ENCODE data around the gene CHORDC1. TPM values are rescaled to one million over a fixed set of nuclear protein-coding genes. Genes with fewer than 3 reads are reported as not detected.

Gene CHORDC1
- total RNA-seq, 1 donor = 43.2 TPM

DNA sequence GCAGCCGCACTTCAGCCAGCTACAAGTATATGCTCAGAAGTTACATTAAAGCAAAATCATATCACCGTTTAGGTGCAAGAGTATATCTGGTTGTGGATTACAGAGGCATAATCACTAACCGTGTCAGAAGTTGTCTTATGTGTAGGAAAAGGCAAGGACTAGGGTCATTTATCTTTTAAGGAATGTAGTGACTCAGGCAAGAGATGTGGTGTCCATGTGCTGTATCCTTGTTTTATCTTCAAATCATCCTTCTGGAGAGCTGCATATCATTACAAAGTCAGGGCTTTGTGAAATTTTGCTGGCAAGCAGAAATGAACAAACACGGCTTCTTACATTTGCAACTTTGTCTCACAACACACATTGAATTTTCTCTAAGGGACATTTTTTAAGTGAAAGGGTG is 12.7 kb upstream of the CHORDC1 start:
- no peak overlapping the region for H3K4me3 ChIP-seq (ENCODE audit: low read depth, low read length)
- peak; percentile 52 for DNase-seq (ENCODE audit: low read depth)
- TF ChIP-seq, protein P1, sequence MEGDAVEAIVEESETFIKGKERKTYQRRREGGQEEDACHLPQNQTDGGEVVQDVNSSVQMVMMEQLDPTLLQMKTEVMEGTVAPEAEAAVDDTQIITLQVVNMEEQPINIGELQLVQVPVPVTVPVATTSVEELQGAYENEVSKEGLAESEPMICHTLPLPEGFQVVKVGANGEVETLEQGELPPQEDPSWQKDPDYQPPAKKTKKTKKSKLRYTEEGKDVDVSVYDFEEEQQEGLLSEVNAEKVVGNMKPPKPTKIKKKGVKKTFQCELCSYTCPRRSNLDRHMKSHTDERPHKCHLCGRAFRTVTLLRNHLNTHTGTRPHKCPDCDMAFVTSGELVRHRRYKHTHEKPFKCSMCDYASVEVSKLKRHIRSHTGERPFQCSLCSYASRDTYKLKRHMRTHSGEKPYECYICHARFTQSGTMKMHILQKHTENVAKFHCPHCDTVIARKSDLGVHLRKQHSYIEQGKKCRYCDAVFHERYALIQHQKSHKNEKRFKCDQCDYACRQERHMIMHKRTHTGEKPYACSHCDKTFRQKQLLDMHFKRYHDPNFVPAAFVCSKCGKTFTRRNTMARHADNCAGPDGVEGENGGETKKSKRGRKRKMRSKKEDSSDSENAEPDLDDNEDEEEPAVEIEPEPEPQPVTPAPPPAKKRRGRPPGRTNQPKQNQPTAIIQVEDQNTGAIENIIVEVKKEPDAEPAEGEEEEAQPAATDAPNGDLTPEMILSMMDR (IDR thresholded peaks at IDR 0.05; ENCODE audit: insufficient read depth, low read depth, low read length) = no peak

DNA sequence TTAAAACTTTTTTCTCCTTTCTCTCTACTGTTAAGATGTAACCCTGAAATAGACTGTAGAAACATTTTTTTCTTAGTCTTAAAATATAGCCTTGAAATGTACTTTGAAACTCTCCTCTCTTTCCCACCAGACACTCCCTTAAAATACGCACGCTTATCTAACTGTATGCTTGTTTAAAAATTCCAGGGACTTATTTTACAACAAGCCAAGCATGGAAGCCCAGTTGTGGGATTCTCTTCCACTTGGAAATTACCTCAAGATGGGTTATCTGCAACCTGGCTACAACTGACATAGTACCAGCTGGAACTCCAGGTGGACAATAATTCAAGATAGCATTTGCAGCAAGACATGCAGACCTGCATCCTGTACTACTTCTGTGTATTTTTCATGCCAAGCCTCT is 12.1 kb upstream of the CHORDC1 start:
- TF ChIP-seq, protein P1 (IDR thresholded peaks at IDR 0.05; ENCODE audit: insufficient read depth, low read depth, low read length) = no peak

DNA sequence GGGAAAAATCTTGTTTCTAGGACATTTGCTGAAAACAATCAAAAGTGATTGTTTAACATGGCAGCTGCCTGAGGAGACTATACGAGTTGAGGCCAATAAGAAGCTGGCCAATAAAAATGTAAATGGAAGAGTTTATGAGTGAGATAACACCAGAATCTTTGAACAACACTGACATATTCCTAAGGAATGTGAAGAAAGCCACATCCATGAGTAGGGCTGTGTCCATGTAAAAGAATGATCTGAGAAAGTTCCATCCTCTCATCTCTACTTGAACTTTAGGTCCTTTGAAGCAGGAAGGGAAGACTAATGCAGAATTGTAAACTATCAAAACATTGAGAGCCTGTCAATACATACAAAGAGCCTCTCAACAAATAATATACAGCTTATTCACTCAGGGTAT is 6.9 kb upstream of the CHORDC1 start:
- TF ChIP-seq, protein P1 (IDR thresholded peaks at IDR 0.05; ENCODE audit: insufficient read depth, low read depth, low read length) = no peak
- DNase-seq (ENCODE audit: low read depth) = peak; percentile 57
- no peak overlapping the region for H3K4me3 ChIP-seq (ENCODE audit: low read depth, low read length)

More for the DNA sequence above, 12.1 kb upstream of the CHORDC1 start:
- DNase-seq (ENCODE audit: low read depth) = peak; percentile 70
- no peak overlapping the region for H3K4me3 ChIP-seq (ENCODE audit: low read depth, low read length)

DNA sequence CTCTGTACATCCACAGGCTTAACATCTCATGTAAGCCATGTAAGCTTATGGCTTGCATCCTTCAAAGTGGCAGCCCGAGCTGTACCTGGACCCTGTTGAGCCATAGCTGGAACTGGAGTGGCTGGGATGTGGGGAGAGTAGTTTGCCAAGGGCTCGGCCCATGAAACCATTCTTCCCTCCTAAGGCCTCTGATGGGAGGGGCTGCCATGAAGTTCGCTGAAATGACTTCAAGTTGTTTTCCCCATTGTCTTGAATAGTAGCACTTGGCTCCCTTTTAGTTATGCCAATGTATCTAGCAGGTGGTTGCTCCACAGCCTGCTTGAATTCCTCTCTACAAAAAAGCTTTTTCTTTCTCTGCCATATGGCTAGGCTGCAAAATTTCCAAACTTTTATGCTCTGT is 5.2 kb upstream of the CHORDC1 start:
- DNase-seq (ENCODE audit: low read depth) = no peak
- TF ChIP-seq, protein P1 (IDR thresholded peaks at IDR 0.05; ENCODE audit: insufficient read depth, low read depth, low read length) = no peak
- H3K4me3 ChIP-seq (ENCODE audit: low read depth, low read length) = no peak overlapping the region

DNA sequence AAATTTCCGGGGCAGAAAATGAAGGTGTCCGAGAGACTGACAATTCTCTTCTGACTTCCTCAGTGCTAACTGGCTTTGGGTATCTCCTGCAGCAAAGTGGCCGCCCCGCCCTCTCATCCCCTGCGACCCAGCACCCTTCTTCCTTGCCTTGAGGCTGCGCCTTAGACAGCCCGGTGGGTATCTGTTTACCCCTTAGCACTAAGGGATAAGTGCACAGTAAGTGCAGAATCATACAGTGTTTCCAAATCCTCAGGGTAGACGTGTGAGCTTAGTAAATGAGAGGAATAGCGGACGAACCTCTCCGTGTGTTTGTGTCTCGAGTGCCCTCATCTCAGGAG is 368 bp upstream of the CHORDC1 start:
- DNase-seq (ENCODE audit: low read depth) = no peak
- TF ChIP-seq, protein P1 (IDR thresholded peaks at IDR 0.05; ENCODE audit: insufficient read depth, low read depth, low read length) = no peak
- peak overlapping the region; percentile 83 for H3K4me3 ChIP-seq (ENCODE audit: low read depth, low read length)

DNA sequence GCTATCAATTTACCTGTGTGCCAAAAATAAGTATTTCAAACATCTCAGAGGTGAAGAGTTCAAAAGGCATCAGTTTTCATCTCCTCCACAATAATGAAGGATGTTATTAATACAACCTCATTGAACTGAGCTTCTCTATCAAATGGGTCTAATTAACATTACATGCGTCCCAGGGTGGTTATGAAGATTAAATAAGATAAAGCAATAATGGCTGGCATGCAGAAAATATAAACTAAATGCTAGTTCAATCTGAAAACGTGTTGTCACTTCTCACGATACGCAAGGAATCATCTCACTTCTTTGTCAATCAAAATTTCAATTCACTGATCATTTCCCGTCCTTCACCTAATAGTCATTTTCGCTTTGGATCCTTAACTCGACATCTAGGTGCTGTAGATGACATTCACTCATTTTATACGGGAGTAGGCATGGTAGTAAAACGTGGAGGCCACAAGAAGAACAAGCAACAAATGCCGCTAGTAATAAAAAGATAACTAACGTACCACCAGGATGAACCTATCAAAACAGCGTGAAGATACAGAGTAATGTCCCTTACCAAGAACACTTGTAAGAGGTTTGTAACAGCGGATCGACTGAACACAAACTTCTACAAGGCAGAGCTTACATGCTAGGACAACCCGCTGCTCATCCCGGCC is 918 bp downstream of the CHORDC1 start:
- peak overlapping the region; percentile 83 for H3K4me3 ChIP-seq (ENCODE audit: low read depth, low read length)
- TF ChIP-seq, protein P1 (IDR thresholded peaks at IDR 0.05; ENCODE audit: insufficient read depth, low read depth, low read length) = no peak
- no peak for DNase-seq (ENCODE audit: low read depth)

DNA sequence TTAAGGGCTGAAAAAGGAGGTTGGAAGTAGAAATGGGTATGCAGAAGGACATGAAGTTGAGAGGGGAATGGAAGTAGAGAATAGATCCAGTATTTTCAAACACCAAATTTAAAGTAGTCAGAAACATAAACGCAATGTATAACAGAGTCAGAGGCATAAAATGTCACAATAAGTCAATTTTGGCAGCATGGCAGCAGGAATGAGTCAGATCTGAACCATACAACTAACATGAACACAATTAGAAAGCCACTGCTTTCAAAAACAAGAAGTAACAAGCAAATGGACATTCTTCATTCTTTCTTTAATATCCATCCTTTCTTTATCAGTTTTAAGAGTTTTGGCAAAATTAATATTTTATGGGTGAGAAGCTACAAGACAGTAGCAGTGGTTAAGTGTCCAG is 2.5 kb downstream of the CHORDC1 start:
- H3K4me3 ChIP-seq (ENCODE audit: low read depth, low read length) = peak overlapping the region; percentile 83
- peak; percentile 51 for DNase-seq (ENCODE audit: low read depth)
- TF ChIP-seq, protein P1 (IDR thresholded peaks at IDR 0.05; ENCODE audit: insufficient read depth, low read depth, low read length) = no peak
